Muscle layer of duodenum (tissue), 2 donors: ENCODE data around the gene MYO16.

Experiments
- H3K27ac ChIP-seq: one replicate; pipeline ENCODE4 v1.7.0; 2013; ENCODE audit warnings: mild to moderate bottlenecking, low read length
- H3K27me3 ChIP-seq: one replicate; pipeline ENCODE4 v1.7.0; 2013; ENCODE audit warnings: low read depth, mild to moderate bottlenecking, control low read depth, low read length
- H3K36me3 ChIP-seq, 2 donors: one replicate each; pipeline ENCODE4 v1.7.0; 2013; ENCODE audit warnings: low read length in 2 of 2, control low read depth in 1 of 2, mild to moderate bottlenecking in 1 of 2; ENCODE audit not compliant: insufficient read depth in 2 of 2, control insufficient read depth in 1 of 2
- H3K4me1 ChIP-seq, 2 donors: one replicate each; pipeline ENCODE4 v1.7.0; 2013; ENCODE audit warnings: low read length in 2 of 2, mild to moderate bottlenecking in 2 of 2, control low read depth in 1 of 2, moderate library complexity in 1 of 2; ENCODE audit not compliant: insufficient read depth in 2 of 2, control insufficient read depth in 1 of 2
- H3K4me3 ChIP-seq, 2 donors: one replicate each; pipeline ENCODE4 v1.7.0; 2013; ENCODE audit warnings: low read length in 2 of 2, low read depth in 1 of 2, mild to moderate bottlenecking in 1 of 2
- H3K9me3 ChIP-seq, 2 donors: one replicate each; pipeline ENCODE4 v1.7.0; 2013; ENCODE audit warnings: low read length in 2 of 2, control low read depth in 1 of 2, mild to moderate bottlenecking in 1 of 2; ENCODE audit not compliant: control insufficient read depth in 1 of 2
- donor health status: healthy.

The MYO16 gene

GRCh38 chr13:109156181-109156935 lies 526.9 kb downstream of the MYO16 start:
- no peak overlapping the region for H3K27ac ChIP-seq
- no peaks in the 10 kb centered on the region for H3K4me1 ChIP-seq
- H3K27me3 ChIP-seq, result no peaks in the 10 kb centered on the region
- no peak overlapping the region for H3K4me3 ChIP-seq
- no peaks in the 10 kb centered on the region for H3K36me3 ChIP-seq
- no peaks in the 10 kb centered on the region for H3K9me3 ChIP-seq

DNA sequence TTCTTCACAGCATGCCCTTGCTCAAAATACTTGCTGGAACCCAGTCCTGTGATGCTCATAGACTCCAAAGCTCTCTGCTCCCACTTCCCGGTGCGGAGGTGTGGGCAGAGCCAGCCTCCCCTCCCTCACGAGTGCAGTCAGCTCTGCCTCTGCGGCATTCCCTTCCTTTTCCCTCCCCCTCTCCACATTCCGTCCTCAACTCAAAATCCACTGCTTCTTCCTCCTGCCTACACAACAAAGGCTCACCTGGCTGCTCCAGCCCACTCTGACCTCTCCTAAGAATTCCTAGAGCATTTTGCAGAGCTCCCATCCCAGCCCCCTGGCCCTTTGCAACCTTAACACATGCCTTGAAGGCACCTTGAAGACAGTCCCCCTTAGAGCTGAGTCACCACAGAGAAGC lies 527.9 kb downstream of the MYO16 start:
- no peaks in the 10 kb centered on the region for H3K4me1 ChIP-seq
- no peak overlapping the region for H3K4me3 ChIP-seq
- H3K27ac ChIP-seq, result no peak overlapping the region
- H3K9me3 ChIP-seq, result no peaks in the 10 kb centered on the region
- H3K36me3 ChIP-seq, result no peaks in the 10 kb centered on the region
- no peaks in the 10 kb centered on the region for H3K27me3 ChIP-seq

DNA sequence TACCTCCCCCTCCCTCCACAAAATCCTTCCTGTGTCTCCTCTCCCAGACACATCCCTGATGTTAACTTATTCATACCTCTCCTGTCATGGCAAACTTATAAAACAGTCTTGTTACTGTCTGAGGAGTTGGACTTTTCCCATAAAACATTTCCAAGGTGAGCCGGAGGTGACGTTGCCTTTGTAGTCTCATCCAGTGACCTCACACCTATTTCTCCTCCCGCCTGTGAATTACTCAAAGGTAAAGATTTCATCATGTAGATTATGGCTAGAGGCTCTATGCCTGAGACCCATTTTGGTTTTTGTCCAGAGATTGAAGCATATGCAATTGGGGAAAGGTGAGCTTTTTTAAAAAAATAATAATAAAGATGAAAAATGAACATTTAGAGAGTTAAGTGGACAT lies 529.0 kb downstream of the MYO16 start:
- H3K27ac ChIP-seq, result no peak overlapping the region
- H3K4me3 ChIP-seq, result no peak overlapping the region
- no peaks in the 10 kb centered on the region for H3K36me3 ChIP-seq
- no peaks in the 10 kb centered on the region for H3K27me3 ChIP-seq
- H3K9me3 ChIP-seq, result no peaks in the 10 kb centered on the region
- H3K4me1 ChIP-seq, result no peaks in the 10 kb centered on the region

DNA sequence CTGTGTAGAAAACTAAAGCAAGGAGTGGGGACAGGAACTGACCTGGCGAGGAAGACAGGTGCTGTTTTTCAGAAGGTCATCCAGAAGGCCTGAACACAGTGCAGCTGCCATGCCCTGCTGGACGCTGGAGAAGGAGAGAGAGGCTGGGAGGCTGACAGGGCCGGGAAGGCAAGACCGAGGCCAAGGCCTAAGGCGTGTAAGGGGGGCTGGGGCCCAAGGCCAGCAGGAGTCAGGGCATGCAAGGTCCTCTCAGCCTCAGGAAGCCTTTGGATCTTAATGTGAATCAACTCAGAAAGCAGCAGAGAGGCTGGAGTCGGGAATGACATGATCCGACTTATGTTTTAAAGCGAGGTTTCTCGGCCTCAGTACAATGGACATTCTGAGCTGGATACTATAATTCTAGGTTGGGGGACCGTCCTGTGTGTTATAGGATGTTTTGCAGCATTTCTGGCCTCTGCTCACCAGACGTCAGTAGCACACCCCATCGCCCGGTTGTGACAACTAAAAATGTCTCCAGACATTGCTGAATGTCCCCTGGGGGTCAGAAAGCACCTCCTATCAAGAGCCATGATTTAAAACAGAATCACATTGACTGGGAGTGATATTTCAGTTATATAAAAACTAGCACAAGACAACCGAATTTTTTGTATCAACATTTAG lies 530.4 kb downstream of the MYO16 start:
- Histone ChIP-seq H3K36me3 (no peaks in the 10 kb centered on the region), H3K4me3 (no peak overlapping the region), H3K9me3 (no peaks in the 10 kb centered on the region), H3K27ac (no peak overlapping the region), H3K4me1 (no peaks in the 10 kb centered on the region), H3K27me3 (no peaks in the 10 kb centered on the region)

GRCh38 chr13:109160357-109160756 lies 530.9 kb downstream of the MYO16 start:
- Histone ChIP-seq H3K36me3 (no peaks in the 10 kb centered on the region), H3K27ac (no peak overlapping the region), H3K4me1 (no peaks in the 10 kb centered on the region), H3K4me3 (no peak overlapping the region), H3K9me3 (no peaks in the 10 kb centered on the region), H3K27me3 (no peaks in the 10 kb centered on the region)

DNA sequence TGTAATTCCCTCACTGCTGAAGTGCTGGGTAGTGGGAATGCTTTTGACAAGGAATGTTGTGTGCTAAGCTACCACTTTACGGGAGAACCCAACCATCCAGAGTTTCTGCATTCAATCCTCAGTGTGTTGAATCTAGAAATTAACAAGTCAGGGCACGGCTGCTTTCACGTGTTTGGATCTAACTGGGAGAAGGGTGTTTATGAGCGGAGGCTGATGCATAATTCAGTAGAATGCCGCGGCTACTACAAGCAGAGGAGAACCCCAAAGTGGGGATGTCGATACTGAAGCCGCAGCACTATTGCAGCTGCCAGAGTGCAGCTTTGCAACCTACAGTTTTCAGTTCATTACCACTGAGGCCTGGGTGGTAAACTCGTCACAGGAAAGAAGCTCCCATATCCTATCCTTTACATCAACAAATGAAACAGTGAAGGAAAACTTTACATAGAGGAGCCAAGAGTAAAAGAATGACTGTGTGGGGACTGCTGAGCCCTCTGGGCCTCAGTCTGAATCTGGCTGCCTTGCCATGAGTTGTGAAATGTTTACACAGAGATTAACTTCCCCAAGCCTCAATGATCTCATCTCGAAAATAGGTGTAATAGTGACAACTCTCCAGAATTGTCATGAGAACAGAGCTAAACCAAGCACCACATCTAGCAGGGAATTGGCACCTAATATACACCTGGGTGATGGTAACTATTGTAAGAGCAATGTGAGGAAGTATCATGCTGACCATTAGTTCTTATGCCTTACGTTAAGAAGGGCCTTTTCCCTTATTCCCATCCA lies 531.7 kb downstream of the MYO16 start:
- no peak overlapping the region for H3K4me3 ChIP-seq
- no peak overlapping the region for H3K27ac ChIP-seq
- H3K27me3 ChIP-seq, result no peaks in the 10 kb centered on the region
- H3K4me1 ChIP-seq, result no peaks in the 10 kb centered on the region
- no peaks in the 10 kb centered on the region for H3K9me3 ChIP-seq
- H3K36me3 ChIP-seq, result no peaks in the 10 kb centered on the region

- H3K4me3 ChIP-seq, result no peak overlapping the region
- H3K9me3 ChIP-seq, result no peaks in the 10 kb centered on the region
- no peaks in the 10 kb centered on the region for H3K27me3 ChIP-seq
- no peaks in the 10 kb centered on the region for H3K4me1 ChIP-seq
- no peak overlapping the region for H3K27ac ChIP-seq
- H3K36me3 ChIP-seq, result no peaks in the 10 kb centered on the region
These were observed 533.0 kb downstream of the MYO16 start for GRCh38 chr13:109162248-109163036.

- Histone ChIP-seq H3K27ac (no peak overlapping the region), H3K4me3 (no peak overlapping the region)
These were observed 533.6 kb downstream of the MYO16 start for GRCh38 chr13:109163037-109163379.

GRCh38 chr13:109165417-109165904 lies 536.0 kb downstream of the MYO16 start:
- Histone ChIP-seq H3K4me3 (no peak overlapping the region), H3K9me3 (no peaks in the 10 kb centered on the region), H3K4me1 (no peaks in the 10 kb centered on the region), H3K36me3 (no peaks in the 10 kb centered on the region), H3K27ac (no peak overlapping the region), H3K27me3 (no peaks in the 10 kb centered on the region)

More at GRCh38 chr13:109163037-109163379, 533.6 kb downstream of the MYO16 start:
- Histone ChIP-seq H3K9me3 (no peaks in the 10 kb centered on the region), H3K4me1 (no peaks in the 10 kb centered on the region), H3K36me3 (no peaks in the 10 kb centered on the region), H3K27me3 (no peaks in the 10 kb centered on the region)

- H3K36me3 ChIP-seq, result no peaks in the 10 kb centered on the region
- H3K4me1 ChIP-seq, result no peaks in the 10 kb centered on the region
- no peaks in the 10 kb centered on the region for H3K9me3 ChIP-seq
- no peaks in the 10 kb centered on the region for H3K27me3 ChIP-seq
- H3K27ac ChIP-seq, result no peak overlapping the region
- no peak overlapping the region for H3K4me3 ChIP-seq
These were observed 537.4 kb downstream of the MYO16 start for GRCh38 chr13:109166804-109167203.

GRCh38 chr13:109172136-109172535 lies 542.7 kb downstream of the MYO16 start:
- H3K27ac ChIP-seq, result no peak overlapping the region
- no peak overlapping the region for H3K4me3 ChIP-seq
- no peaks in the 10 kb centered on the region for H3K9me3 ChIP-seq
- no peaks in the 10 kb centered on the region for H3K36me3 ChIP-seq
- no peaks in the 10 kb centered on the region for H3K4me1 ChIP-seq
- no peaks in the 10 kb centered on the region for H3K27me3 ChIP-seq
